Activated CD4-positive, alpha-beta T cell treated with anti-CD3 and anti-CD28 coated beads for 24 hours (primary cell): ENCODE results near the gene ANO1.
"Not testable (repeated sequence)": the region's sequence is repeated elsewhere in the genome, so short reads cannot be mapped to it uniquely, and the experiment has no call there.

Experiments used
- DNase-seq, 2 donors: peaks; one replicate each; pipeline ENCODE4 v3.0.0-alpha.2; 2020; ENCODE audit warnings: low read depth in 2 of 2

Gene ANO1

GRCh38 chr11:70209391-70209912 is 131.3 kb downstream of the ANO1 start:
- DNase-seq: no peak

DNA sequence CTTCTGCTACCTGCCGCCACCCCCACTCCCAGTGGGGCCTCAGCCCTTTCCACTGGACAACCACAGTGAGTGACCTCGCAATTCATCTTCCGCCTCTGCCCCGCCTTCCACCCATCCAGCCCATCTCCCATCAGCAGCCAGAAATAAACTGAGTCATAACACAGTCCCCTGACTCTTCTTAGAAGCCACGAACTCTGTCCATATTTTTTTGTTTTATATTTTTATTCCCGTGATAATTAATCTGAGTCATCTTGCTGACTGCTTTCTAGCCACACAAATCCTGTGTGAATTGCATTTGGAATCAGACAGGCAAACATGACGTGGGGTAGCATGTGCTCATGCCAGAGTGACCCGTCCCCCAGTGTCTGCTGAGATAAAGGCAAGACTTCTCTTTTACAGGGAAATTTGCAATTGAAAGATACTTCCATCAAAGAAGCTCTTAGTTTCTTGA is 132.0 kb downstream of the ANO1 start:
- DNase-seq: no peak

GRCh38 chr11:70210530-70210929 is 132.4 kb downstream of the ANO1 start:
- no peak for DNase-seq

DNA sequence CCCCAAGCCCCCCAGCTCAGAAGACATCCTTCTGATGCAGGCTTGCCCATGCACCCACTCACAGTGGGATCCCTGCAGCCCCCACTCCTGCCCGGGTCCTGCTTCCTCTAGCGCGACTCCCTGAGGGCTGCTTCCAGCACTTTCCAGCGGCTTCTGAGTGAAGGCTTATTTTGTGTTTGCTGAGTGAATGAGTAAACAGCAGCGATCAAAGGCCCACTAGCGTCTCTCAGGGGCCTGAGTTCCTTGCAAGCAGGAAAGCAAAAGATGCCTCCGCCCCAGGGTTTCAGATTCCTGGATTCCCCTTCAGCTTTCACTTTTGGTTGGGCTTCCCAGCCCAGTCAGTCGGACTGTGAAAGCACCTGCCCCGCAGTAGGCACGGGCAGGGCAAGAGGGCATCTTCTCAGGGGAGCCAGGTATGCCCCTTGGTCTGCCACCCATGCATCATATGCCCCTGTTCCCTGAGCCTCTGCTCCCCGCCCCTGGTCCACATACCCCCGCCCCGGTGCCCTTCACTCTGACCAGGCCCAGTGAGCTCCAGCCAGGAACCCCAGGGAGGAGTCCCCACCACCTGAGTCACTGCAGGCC is 134.2 kb downstream of the ANO1 start:
- no peak for DNase-seq

DNA sequence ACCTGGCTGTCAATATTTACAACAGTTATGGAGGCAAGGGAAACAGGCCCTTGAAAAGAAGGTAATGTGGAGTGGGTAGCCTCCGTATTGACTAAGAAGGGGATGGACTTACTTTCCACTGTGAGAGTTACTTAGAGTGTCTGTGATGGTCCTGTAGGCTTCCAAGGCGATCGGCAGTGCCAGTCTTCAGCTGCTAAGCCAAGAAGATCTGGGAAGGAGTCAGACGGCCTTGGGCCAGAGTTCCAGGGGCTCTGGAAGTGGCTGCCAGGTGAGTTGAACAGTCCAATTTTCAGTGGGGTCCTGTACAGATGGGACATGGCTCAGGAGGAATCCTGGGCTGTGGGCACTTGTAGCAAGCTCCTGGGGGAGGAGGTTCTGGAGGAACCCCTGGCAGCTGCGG is 139.3 kb downstream of the ANO1 start:
- DNase-seq: not testable (repeated sequence)

DNA sequence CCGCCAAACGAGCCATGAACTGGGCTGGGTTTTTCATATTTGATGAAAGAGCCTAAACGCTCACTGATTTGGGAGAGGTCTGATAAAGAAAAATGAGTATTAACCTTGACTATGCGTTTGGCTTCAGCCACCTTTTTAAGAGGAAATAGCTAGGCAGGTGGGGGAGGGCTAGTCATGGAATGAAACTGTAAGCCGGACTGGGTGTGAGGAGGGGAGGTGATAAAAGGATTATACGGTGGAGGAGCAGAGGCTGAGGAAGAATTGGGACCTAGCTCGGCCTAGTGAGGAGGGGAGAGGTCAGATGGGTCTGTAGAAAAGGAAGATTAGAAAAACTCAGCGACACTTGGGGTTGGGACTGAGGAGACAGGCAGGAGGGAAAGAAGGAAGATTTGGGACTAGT is 140.0 kb downstream of the ANO1 start:
- DNase-seq: not testable (repeated sequence)

DNA sequence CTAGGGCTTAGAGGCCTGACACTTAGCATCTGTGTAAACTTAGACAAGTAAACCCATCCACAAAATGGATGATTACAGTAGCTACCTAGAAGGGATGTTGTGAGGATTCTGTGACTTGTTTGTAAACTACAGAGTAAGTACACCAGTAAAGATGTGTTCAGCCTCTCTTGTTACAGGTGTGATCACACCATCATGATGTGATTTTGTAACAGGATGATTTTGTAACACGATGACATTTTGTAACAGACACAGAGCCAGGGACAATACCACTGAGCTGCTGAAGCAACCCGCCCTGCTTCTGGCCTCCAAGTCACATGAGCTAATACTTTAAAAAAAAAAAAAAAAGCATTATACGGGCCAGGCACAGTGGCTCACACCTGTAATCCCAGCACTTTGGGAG is 142.0 kb downstream of the ANO1 start:
- no peak for DNase-seq

- DNase-seq: no peak
These were observed 142.8 kb downstream of the ANO1 start for GRCh38 chr11:70220920-70221319.

DNA sequence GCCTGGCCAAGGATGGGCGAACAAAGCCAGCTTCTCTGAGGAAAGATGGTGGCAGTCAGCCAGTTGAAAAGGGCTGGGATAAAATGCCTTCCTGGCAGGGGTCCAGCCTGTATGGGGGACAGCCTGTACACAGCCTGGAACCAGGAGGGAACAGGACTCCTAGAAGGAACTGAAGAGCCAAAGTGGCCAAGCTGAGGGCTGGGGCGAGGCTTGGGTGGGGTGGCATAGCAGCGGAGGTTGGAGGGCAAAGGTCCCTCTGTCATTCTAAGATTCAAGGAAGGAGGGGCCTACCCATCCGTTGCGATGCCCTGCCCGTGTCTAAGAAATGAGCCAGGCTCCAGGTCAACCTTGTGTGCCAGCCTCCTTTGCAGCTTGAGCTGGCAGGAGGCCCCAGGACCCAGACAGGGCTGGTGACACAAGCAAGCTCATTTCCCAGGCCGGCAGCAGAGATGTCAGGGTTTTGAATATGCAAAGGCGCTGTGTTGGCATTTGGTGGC is 147.6 kb downstream of the ANO1 start:
- no peak for DNase-seq

DNA sequence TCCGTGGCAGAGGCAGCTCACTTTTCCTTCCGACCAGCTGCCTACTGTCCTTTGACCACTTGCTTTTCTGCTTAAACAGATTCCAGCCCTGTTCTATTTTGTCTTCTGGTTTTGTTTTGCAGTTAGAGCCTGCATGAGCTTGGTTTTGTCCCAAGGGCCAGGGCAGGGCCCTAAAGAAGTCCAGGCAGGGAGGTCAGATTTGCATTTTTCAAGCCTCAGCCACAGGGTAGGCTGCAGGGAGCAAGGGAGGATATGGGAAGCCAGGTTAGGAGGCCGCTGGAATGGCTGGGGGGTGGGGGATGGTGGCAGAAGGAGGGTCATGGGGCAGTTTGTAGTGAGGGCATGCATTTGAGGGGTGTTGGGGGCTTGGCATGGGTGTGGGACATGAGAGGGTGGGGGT is 148.1 kb downstream of the ANO1 start:
- DNase-seq: no peak

DNA sequence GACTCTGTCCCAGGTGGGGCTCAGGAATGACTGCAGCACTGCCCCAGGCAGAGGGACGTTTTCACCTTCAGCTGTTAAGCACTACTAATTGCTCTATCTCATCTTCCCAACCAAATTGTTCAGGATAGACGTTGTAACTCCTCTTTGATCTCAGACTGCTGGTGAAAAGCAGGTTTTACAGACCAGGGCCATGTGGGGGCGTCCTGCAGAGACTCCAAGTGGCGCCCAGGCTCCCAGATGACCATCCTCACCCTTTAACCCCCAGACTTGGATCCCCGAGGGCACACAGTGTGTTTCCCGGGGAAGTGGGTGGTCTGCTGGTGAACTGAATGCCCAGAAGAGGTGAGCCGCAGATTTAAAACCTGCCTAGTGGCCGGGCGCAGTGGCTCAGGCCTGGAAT is 148.8 kb downstream of the ANO1 start:
- DNase-seq: no peak

DNA sequence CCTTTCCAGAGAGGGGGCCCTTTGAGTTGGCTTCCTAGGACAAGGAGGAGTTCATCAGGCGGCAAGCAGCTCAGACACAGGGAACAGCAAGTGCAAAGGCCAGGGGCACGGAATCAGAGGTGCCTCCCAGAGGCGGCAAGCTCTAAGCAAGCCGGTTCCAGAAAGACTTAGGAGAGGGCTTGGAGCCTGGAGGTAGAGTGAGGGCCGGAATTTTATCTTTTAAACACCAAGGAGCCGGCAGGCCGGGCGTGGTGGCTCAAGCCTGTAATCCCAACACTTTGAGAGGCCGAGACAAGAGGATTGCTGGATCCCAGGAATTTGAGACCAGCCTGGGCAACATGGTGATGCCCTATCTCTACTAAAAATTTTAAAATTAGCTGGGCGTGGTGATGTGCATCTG is 151.6 kb downstream of the ANO1 start:
- no peak for DNase-seq

GRCh38 chr11:70230151-70230839 is 152.2 kb downstream of the ANO1 start:
- no peak for DNase-seq

GRCh38 chr11:70230840-70231710 is 153.0 kb downstream of the ANO1 start:
- no peak for DNase-seq

DNA sequence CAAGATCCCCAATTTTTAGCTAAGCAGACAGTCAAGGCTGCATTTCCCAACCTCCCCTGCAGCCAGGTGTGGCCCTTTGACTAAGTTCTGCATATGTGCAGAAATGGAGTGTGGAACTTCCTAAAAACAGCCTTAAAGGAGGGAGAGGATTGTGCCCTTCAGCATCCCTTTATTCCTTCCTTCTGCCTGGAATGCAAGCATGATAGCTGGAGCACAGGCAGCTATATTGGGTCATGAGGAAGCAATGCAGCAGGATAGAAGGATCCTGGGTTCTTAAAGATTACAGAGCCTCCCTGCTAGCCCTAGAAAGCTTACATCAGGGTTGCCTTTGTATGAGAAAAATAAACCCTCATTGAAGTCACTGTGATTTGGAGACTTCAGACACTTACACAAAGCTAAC is 154.9 kb downstream of the ANO1 start:
- DNase-seq: no peak

GRCh38 chr11:70233511-70233934 is 155.4 kb downstream of the ANO1 start:
- DNase-seq: no peak

- no peak for DNase-seq
These were observed 155.8 kb downstream of the ANO1 start for GRCh38 chr11:70233962-70234361.
